HG03460 (cell line): ENCODE measurements around the gene ALKBH3.
A peak's percentile ranks its signal among the peaks of the same experiment; 100 is the strongest.

Experiments
- ATAC-seq: cut with Tn5 transposase; IDR thresholded peaks from one replicate; pipeline ENCODE4 v1.9.1; 2021; ENCODE audit not compliant: unreplicated experiment

The ALKBH3 gene

GRCh38 chr11:43894546-43894945 is 13.9 kb downstream of the ALKBH3 start:
- no peak for ATAC-seq

GRCh38 chr11:43895601-43896000 is 15.0 kb downstream of the ALKBH3 start:
- no peak for ATAC-seq

- no peak for ATAC-seq
These were observed 17.9 kb downstream of the ALKBH3 start for GRCh38 chr11:43898574-43898973.

- no peak for ATAC-seq
These were observed 18.5 kb downstream of the ALKBH3 start for GRCh38 chr11:43899094-43899493.

GRCh38 chr11:43901551-43901950 is 20.9 kb downstream of the ALKBH3 start:
- no peak for ATAC-seq

- no peak for ATAC-seq
These were observed 22.4 kb downstream of the ALKBH3 start for GRCh38 chr11:43903078-43903477.

GRCh38 chr11:43903969-43904368 is 23.3 kb downstream of the ALKBH3 start:
- no peak for ATAC-seq

- no peak for ATAC-seq
These were observed 24.3 kb downstream of the ALKBH3 start for GRCh38 chr11:43904742-43905535.

- no peak for ATAC-seq
These were observed 25.2 kb downstream of the ALKBH3 start for GRCh38 chr11:43905813-43906241.

- no peak for ATAC-seq
These were observed 26.7 kb downstream of the ALKBH3 start for GRCh38 chr11:43907028-43907975.

- ATAC-seq = no peak
These were observed 27.6 kb downstream of the ALKBH3 start for GRCh38 chr11:43908191-43908590.

GRCh38 chr11:43908683-43909082 is 28.1 kb downstream of the ALKBH3 start:
- no peak for ATAC-seq

- ATAC-seq = no peak
These were observed 33.3 kb downstream of the ALKBH3 start for GRCh38 chr11:43913829-43914380.

GRCh38 chr11:43914466-43914865 is 33.8 kb downstream of the ALKBH3 start:
- no peak for ATAC-seq

- ATAC-seq = no peak
These were observed 36.0 kb downstream of the ALKBH3 start for GRCh38 chr11:43916621-43917020.

GRCh38 chr11:43917851-43918250 is 37.2 kb downstream of the ALKBH3 start:
- no peak for ATAC-seq

GRCh38 chr11:43918662-43919061 is 38.0 kb downstream of the ALKBH3 start:
- ATAC-seq = no peak

GRCh38 chr11:43919852-43920597 is 39.4 kb downstream of the ALKBH3 start:
- no peak for ATAC-seq

GRCh38 chr11:43920598-43921419 is 40.2 kb downstream of the ALKBH3 start:
- peak; percentile 66 for ATAC-seq
